ENCODE measurements around the gene MRC2.

MRC2 gene

GRCh38 chr17:62727916-62728672 is 100.6 kb downstream of the MRC2 start:
- DNase-seq: no peak

GRCh38 chr17:62732125-62732524 is 104.7 kb downstream of the MRC2 start:
- DNase-seq: no peak

- no peak for DNase-seq
Observed at GRCh38 chr17:62735044-62735651, 107.7 kb downstream of the MRC2 start.

- DNase-seq: no peak
Observed at GRCh38 chr17:62737513-62737912, 110.0 kb downstream of the MRC2 start.

GRCh38 chr17:62738281-62738680 is 110.8 kb downstream of the MRC2 start:
- DNase-seq: no peak

- DNase-seq: no peak
Observed at GRCh38 chr17:62739645-62740388, 112.3 kb downstream of the MRC2 start.

GRCh38 chr17:62741290-62741689 is 113.8 kb downstream of the MRC2 start:
- no peak for DNase-seq
